HG03095 (cell line): ENCODE results near the gene RERE.

Experiments
- ATAC-seq: cut with Tn5 transposase; IDR thresholded peaks from one replicate; pipeline ENCODE4 v1.9.1; 2021; ENCODE audit warnings: moderate library complexity; ENCODE audit not compliant: unreplicated experiment

RERE gene

DNA sequence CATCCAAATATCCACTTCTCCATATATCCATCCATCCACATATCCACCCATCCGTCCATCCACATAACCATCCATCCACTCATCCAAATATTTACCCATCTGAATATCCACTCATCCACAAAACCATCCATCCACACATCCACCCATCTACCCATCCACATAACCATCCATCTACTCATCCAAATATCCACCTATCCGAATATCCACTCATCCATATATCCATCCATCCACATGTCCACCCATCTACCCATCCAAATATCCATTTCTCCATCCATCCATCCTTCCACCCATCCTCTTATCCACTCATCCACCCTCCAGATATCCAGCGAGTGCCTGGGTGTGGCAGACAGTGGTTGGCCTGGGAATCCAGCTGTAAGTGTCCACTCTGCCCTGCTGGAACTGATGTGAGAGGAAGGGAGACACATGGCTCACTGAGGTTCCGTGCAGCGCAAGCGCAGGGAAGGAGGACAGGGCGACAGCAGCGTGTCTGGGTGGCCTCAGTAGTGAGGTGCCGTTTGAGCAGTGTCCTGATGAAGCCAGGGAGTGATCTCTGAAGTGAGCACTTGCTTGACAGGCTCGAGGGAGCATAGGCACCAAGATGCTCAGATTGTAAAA lies 472.4 kb downstream of the RERE start:
- ATAC-seq = no peak

GRCh38 chr1:8343464-8344001 lies 473.9 kb downstream of the RERE start:
- no peak for ATAC-seq

GRCh38 chr1:8343044-8343443 lies 474.4 kb downstream of the RERE start:
- no peak for ATAC-seq

DNA sequence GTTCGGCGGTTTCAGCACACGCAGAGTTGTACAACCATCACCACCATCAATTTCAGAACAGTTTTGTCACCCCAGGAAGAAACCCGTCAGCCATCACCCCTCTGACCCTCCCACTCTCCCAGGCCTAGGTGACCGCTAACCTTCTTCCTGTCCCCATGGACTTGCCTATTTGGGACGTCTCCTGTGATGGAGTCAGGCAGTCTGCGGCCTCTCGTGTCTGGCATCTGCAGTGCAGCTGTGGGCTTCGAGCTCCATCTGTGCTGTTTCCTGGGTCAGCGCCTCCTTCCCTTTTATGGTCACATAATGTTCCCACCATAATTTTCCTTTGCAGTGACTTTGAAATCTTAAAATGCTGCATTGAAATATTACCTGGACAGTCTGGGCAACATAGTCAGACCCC lies 475.1 kb downstream of the RERE start:
- no peak for ATAC-seq

GRCh38 chr1:8340448-8340847 lies 477.0 kb downstream of the RERE start:
- ATAC-seq = no peak

GRCh38 chr1:8339203-8339600 lies 478.2 kb downstream of the RERE start:
- ATAC-seq = no peak

GRCh38 chr1:8338526-8339202 lies 478.8 kb downstream of the RERE start:
- ATAC-seq = no peak

DNA sequence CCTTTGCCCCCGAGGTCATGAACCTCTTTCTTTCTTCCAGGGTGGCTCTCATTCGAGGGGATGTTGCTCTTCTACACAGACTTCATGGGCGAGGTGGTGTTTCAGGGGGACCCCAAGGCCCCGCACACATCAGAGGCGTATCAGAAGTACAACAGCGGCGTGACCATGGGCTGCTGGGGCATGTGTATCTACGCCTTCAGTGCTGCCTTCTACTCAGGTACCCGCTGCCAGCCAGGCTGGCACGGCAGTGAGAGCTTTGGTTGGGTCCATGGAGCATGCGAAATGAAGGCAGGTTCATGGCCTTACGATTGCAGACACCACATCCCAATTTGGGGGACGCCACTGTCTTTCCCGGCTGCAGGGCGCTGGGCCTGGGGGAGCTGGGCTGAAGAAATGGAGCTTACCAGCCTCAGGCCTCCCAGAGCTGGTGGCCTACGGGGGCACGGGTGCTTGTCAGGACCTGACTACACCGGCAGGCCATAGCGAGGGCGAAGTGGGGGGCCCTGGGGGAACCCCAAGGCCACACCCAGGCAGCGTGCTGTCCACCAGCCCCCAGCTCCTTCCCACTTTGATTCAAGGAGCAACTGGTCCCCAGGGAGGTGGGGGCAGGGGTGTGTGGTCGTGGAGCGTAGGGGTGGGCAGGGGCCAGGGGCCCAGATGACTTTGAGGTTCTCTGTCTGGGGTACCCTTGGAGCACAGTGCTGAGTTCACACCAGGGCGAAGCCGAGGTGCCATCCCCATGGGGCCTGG lies 479.5 kb downstream of the RERE start:
- no peak for ATAC-seq

DNA sequence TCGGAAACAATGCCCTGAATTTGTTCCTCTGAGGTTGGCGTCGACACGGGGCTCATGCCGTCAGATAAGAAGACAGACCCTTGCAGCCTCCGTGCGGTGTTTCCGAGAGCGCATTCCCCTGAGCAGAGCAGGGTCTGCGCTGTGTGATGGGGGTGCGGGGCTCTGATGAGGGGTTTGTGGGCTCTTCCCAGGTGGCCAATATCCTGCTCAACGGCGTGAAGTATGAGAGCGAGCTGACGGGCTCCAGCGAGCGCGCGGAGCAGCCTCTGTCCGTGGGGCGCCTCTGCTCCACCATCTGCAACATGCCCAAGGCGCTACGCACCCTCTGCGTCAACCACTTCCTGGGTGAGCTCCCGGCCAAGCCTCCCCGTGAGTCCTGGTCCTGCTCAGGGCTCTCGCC lies 482.2 kb downstream of the RERE start:
- ATAC-seq = no peak

- ATAC-seq = no peak
Observed at GRCh38 chr1:8334106-8334851, 483.2 kb downstream of the RERE start.

DNA sequence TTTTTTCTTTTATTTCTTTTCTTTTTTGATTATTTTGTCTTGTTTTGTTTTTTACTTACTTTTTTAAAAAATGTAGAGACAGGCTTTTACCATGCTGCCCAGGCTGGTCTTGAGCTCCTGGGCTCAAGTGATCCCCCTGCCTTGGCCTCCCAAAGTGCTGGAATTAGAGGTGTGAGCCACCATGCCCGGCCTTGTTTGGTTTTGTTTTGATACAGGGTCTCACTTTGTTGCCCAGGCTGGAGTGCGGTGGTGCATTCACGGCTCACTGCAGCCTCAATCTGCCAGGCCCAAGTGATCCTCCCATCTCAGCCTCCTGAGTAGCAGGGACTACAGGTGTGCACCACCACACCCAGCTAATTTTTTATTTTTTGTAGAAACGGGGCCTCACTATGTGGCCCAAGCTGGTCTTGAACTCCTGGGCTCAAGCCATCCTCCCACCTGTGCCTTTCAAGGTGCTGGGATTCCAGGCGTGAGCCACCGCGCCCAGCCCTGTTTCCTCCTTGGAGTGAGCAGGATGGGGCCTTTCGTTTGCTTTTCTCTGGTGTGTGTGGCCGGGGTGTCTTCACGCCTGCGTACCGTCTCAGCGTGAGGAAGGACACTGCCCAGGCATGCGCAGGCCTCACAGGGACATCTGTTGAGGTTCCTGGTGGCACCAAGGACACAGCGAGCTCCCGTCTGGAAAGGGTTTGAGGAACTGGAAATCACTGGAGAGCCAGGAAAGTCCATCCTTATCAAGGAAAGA lies 484.0 kb downstream of the RERE start:
- ATAC-seq = no peak

DNA sequence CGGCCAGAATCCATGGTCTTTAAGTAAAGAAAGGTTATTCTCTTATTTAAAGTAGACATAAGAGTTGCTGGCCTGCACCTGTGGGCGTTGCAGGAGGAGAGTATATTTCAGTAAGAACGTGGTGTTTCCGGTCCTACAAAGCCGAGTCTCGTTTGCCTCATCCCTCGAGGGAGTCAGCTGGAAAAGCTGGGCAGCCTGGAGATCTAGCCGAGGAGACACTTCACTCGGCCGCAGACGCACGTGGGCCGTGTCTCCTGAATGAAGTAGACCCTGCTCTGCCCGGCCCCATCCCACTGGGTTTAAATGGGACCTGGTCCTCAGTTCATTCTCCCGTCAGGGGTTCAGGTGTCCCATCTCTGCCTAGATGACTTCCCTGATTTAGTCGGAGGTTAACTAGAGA lies 484.6 kb downstream of the RERE start:
- ATAC-seq = no peak

DNA sequence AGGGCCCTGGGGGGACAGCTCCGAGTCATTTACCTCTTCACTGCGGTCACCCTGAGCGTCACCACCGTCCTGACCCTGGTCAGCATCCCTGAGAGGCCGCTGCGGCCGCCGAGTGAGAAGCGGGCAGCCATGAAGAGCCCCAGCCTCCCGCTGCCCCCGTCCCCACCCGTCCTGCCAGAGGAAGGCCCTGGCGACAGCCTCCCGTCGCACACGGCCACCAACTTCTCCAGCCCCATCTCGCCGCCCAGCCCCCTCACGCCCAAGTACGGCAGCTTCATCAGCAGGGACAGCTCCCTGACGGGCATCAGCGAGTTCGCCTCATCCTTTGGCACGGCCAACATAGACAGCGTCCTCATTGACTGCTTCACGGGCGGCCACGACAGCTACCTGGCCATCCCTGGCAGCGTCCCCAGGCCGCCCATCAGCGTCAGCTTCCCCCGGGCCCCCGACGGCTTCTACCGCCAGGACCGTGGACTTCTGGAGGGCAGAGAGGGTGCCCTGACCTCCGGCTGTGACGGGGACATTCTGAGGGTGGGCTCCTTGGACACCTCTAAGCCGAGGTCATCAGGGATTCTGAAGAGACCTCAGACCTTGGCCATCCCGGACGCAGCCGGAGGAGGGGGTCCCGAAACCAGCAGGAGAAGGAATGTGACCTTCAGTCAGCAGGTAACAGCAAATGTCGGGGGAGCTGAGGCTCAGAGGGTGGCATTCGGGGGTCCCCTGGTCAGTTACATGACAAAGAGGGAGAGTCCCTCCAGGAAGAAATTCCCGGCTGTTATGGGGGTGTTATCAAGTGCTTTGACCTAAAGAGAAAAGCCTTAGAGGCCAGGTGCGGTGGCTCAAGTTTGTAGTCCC lies 486.9 kb downstream of the RERE start:
- no peak for ATAC-seq

- ATAC-seq = no peak
Observed at GRCh38 chr1:8329858-8330257, 487.6 kb downstream of the RERE start.

DNA sequence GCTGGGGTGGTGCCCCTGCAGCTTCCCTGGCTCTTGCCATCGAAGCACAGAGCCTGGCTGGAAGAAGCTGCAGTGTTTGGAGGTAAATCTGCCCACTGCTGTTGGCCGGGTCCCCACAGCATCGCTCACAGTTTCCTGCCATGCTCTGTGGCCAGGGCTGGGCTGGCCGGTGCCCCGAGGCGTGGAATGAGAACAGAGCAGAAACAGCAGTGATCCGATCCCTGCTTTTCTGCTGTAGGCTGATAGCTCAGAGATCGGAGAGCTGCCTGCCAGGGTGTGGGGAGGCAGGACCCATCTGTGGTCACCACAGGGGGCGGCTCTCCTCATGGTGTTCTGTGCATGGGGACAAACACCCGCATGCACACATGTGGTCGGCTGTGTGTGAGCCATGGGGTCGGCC lies 488.0 kb downstream of the RERE start:
- no peak for ATAC-seq

- ATAC-seq = no peak
Observed at GRCh38 chr1:8328271-8328670, 489.2 kb downstream of the RERE start.

DNA sequence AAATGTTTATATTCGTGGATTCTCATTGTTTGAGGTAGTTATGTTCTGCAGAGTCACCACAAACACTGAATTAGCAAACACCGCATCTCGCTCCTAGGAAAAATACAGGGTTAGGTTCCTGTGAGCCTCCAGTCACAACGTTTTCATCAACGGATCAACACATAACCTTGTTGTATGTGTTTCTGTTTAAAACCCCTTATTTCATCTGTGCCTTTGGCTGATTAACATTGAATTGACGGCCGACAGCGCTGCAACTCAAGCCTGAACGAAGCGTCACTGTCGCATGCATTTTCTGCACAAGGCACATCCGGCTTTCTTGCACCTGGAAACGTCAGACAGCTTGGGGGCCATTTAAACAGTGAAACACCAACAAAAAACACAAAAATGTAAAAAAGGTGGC lies 491.2 kb downstream of the RERE start:
- ATAC-seq = no peak

GRCh38 chr1:8325771-8326170 lies 491.7 kb downstream of the RERE start:
- no peak for ATAC-seq

- ATAC-seq = no peak
Observed at GRCh38 chr1:8324176-8324810, 493.1 kb downstream of the RERE start.
